Measurements from ENCODE around the gene HTR2C.
"Not testable (repeated sequence)": the region's sequence is repeated elsewhere in the genome, so short reads cannot be mapped to it uniquely, and the experiment has no call there.

HTR2C gene

GRCh38 chrX:114715096-114715495 is 131.2 kb downstream of the HTR2C start:
- DNase-seq: no peak

- no peak for DNase-seq
Measured at GRCh38 chrX:114717921-114718320, 134.0 kb downstream of the HTR2C start.

GRCh38 chrX:114766541-114766940 is 182.7 kb downstream of the HTR2C start:
- DNase-seq: no peak

- no peak for DNase-seq
Measured at GRCh38 chrX:114774691-114775090, 190.8 kb downstream of the HTR2C start.

GRCh38 chrX:114782925-114783324 is 199.0 kb downstream of the HTR2C start:
- DNase-seq: no peak

- no peak for DNase-seq
Measured at GRCh38 chrX:114787061-114787460, 203.2 kb downstream of the HTR2C start.

- no peak for DNase-seq
Measured at GRCh38 chrX:114797494-114797893, 213.6 kb downstream of the HTR2C start.

GRCh38 chrX:114798907-114799306 is 215.0 kb downstream of the HTR2C start:
- no peak for DNase-seq

- DNase-seq: no peak
Measured at GRCh38 chrX:114800719-114801118, 216.8 kb downstream of the HTR2C start.

- DNase-seq: no peak
Measured at GRCh38 chrX:114819509-114819908, 235.6 kb downstream of the HTR2C start.

- no peak for DNase-seq
Measured at GRCh38 chrX:114841051-114841450, 257.2 kb downstream of the HTR2C start.

GRCh38 chrX:114842181-114842580 is 258.3 kb downstream of the HTR2C start:
- DNase-seq: no peak

GRCh38 chrX:114889481-114889880 is 305.6 kb downstream of the HTR2C start:
- DNase-seq: no peak

GRCh38 chrX:114903618-114904017 is 319.7 kb downstream of the HTR2C start:
- DNase-seq: no peak

- DNase-seq: no peak
Measured at GRCh38 chrX:114905251-114905650, 321.4 kb downstream of the HTR2C start.

- DNase-seq: no peak
Measured at GRCh38 chrX:114906984-114907510, 323.2 kb downstream of the HTR2C start.

- DNase-seq: no peak
Measured at GRCh38 chrX:114924423-114924822, 340.5 kb downstream of the HTR2C start.

- no peak for DNase-seq
Measured at GRCh38 chrX:114924856-114925255, 341.0 kb downstream of the HTR2C start.

- no peak for DNase-seq
Measured at GRCh38 chrX:114930227-114930626, 346.3 kb downstream of the HTR2C start.

GRCh38 chrX:114932550-114932949 is 348.7 kb downstream of the HTR2C start:
- no peak for DNase-seq

- not testable (repeated sequence) for DNase-seq
Measured at GRCh38 chrX:114933291-114933690, 349.4 kb downstream of the HTR2C start.

- not testable (repeated sequence) for DNase-seq
Measured at GRCh38 chrX:114937090-114937489, 353.2 kb downstream of the HTR2C start.

- DNase-seq: no peak
Measured at GRCh38 chrX:114952696-114953095, 368.8 kb downstream of the HTR2C start.
